Activated CD4-positive, alpha-beta T cell treated with anti-CD3 and anti-CD28 coated beads, Interleukin-2, amount 10 ng/mL, durations not matched to agents 7 days and 5 days (primary cell): Measurements from ENCODE around the gene HSPB8. TPM values are rescaled to one million over a fixed set of nuclear protein-coding genes. Genes with fewer than 3 reads are reported as not detected.
"Not testable (repeated sequence)": the region's sequence is repeated elsewhere in the genome, so short reads cannot be mapped to it uniquely, and the experiment has no call there.

Source experiments
- CTCF ChIA-PET: fragments of 350-600 bp; sonication (Branson Sonifier 250); formaldehyde crosslinking; loops from one replicate; lab custom pipeline; 2021; ENCODE audit warnings: antibody characterized with exemption; lab: Charles Lee
- POLR2A ChIA-PET: fragments of 350-600 bp; sonication (Branson Sonifier 250); formaldehyde crosslinking; loops from one replicate; lab custom pipeline; 2021; ENCODE audit warnings: antibody characterized with exemption; lab: Charles Lee
- DNase-seq: peaks from one replicate; pipeline ENCODE4 v3.0.0-alpha.2; 2020
- H3K27ac Mint-ChIP-seq: one replicate; pipeline ENCODE4 v1.8.0; 2021; ENCODE audit warnings: mild to moderate bottlenecking, moderate library complexity, mixed read lengths
- H3K27me3 Mint-ChIP-seq: one replicate; pipeline ENCODE4 v1.8.0; 2021; ENCODE audit warnings: mixed read lengths
- H3K36me3 Mint-ChIP-seq: one replicate; pipeline ENCODE4 v1.8.0; 2021; ENCODE audit warnings: low read depth, mixed read lengths
- H3K4me1 Mint-ChIP-seq: one replicate; pipeline ENCODE4 v1.8.0; 2021; ENCODE audit warnings: mixed read lengths
- H3K4me3 Mint-ChIP-seq: one replicate; pipeline ENCODE4 v1.8.0; 2021; ENCODE audit warnings: mild to moderate bottlenecking, moderate library complexity, mixed read lengths
- H3K9me3 Mint-ChIP-seq: one replicate; pipeline ENCODE4 v1.8.0; 2021; ENCODE audit warnings: mixed read lengths
- total RNA-seq, 2 experiments: library from RNA; stranded (reverse); gene quantifications; one replicate each; pipeline ENCODE4 v1.2.3, GENCODE V29; 2021

HSPB8 gene
- total RNA-seq, 2 experiments from 2014 or later, result not detected

DNA sequence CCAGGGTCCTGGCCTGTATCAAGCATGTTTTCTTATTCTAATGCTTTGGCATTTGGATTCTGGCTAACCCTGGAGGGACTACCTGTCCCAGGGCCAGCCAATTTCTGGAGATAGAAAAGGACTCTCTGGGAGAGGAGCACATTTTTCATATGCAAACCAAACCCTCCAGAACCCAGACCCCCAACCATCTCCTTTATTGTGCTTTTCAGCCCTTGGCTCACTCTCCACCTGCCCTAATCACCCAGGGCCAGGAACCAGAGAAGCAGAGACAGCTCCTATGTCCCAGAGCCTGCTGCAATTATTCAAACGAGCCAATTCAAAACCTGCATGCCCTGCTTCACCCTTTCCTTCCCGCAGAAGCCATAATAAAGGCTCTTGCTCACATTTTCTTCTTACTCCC lies 23.8 kb downstream of the HSPB8 start:
- no peak overlapping the region for H3K4me3 Mint-ChIP-seq
- no peak overlapping the region for H3K27ac Mint-ChIP-seq
- H3K9me3 Mint-ChIP-seq, result no peaks in the 10 kb centered on the region
- DNase-seq, result no peak
- no peaks in the 10 kb centered on the region for H3K4me1 Mint-ChIP-seq
- ChIA-PET POLR2A (no interaction called here), CTCF (no interaction called here)
- no peaks in the 10 kb centered on the region for H3K36me3 Mint-ChIP-seq
- H3K27me3 Mint-ChIP-seq, result no peaks in the 10 kb centered on the region

DNA sequence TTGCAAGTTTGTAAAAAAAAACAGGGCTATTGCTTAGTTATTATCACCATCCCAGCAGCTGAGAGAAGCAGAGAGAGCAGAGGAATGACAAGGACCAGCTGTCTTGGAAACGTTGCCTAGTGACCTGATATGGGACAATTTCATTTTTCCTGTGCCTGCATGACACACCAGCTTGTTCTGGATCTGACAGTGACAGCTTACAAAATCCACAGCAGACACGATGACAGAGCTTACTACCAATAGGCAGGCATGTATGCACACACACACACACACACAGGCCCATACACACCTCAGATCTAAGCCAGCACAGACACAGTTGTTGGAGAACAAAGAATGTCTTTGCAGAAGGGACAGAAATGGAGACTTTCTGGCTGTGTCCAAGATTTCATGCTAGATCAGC lies 25.4 kb downstream of the HSPB8 start:
- Mint-ChIP-seq H3K27ac (no peak overlapping the region), H3K4me3 (no peak overlapping the region), H3K27me3 (no peaks in the 10 kb centered on the region), H3K9me3 (no peaks in the 10 kb centered on the region), H3K36me3 (no peaks in the 10 kb centered on the region), H3K4me1 (no peaks in the 10 kb centered on the region)
- CTCF ChIA-PET, result no interaction called here
- POLR2A ChIA-PET, result no interaction called here
- no peak for DNase-seq

DNA sequence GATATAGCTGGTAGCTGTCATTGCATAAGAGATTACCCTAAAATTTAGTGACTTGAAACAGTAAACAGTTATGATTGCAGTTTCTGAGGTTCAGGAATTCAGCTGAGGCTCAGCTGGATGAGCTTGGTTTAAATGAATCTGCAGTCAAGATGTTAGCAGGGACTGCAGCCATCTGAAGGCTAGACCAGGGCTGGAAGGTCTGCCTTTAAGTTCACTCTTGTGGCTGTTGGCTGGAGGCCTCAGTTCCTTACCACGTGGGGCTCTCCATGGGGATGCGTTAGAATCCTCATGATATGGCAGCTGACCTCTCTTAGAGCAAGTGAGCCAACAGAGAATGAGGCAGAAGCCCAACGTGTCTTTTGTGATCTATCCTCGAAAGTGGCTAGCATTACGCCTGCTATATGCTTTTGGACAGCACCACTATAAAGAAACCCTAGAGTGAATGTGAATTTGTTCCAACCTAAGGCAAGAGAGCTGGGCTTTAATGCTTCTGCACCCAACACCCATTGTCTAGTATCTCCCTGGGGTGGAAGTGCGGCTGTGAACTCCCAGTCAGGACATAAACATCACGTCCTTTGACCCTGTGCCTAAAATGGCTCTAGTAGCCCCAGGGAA lies 26.0 kb downstream of the HSPB8 start:
- H3K9me3 Mint-ChIP-seq, result no peaks in the 10 kb centered on the region
- H3K4me3 Mint-ChIP-seq, result no peak overlapping the region
- ChIA-PET POLR2A (no interaction called here), CTCF (interaction anchor here (0.8 kb wide), 1 partner anchor 11 kb away, joined by 3 read pairs; no protein-coding TSS in a partner anchor)
- H3K36me3 Mint-ChIP-seq, result no peaks in the 10 kb centered on the region
- H3K4me1 Mint-ChIP-seq, result no peaks in the 10 kb centered on the region
- DNase-seq, result no peak
- no peaks in the 10 kb centered on the region for H3K27me3 Mint-ChIP-seq
- no peak overlapping the region for H3K27ac Mint-ChIP-seq

DNA sequence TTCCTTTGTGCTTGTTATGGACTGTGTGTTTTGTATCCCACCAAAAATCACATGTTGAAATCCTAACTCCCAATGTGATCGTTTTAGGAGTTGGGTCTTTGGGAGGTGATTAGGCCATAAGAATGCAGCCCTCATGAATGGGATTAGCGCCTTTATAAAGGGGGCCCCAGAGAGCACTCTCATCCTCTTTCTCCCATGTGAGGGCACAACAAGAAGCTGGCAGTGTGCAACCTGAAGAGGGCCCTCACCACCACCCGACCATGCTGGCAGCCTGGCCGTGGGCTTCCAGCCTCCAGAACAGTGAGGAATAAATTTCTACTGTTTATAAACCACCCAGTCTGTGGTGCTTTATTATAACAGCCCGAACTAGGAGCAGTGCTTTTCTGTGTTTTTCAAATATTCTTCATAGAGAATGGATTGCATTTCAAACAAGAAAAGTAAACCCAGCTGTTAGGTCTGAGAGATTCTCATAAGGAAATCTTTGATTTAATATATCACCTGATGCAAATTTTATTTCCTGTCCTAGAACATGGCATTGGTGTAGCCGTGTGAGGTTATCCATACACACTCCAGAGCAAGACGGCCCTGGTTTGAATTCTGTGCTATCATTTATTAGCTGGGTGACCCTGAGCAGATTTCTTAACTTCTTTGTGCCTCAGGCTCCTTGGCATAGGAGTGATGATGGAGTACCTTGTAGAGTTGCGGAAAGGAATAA lies 27.8 kb downstream of the HSPB8 start:
- DNase-seq, result no peak
- CTCF ChIA-PET, result no interaction called here
- Mint-ChIP-seq H3K36me3 (no peaks in the 10 kb centered on the region), H3K4me1 (no peaks in the 10 kb centered on the region), H3K4me3 (no peak overlapping the region), H3K27me3 (no peaks in the 10 kb centered on the region), H3K9me3 (no peaks in the 10 kb centered on the region), H3K27ac (no peak overlapping the region)
- POLR2A ChIA-PET, result no interaction called here

DNA sequence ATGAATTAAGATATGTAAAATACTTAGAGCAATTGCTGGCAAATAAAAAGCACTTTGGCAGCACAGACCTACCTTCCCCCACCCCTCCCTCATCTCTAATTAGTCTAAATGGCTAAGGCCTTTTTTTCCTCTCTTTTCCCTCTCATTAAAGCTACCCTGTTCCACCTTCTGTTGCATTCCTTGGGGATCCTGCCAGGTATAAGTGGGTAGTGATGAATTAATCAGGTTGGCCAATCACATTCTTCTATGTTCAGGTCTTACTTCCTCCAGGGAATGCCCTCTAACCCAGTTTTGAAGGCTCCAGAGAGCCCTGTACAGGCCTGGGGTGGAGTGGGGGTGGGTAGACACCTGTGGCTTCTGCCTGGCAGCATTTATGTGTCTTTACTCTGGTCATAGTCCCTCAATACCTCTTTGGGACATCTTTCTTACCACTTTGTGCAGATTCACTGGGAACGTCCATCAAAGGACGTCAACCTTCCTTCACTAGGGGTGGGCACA lies 28.4 kb downstream of the HSPB8 start:
- ChIA-PET POLR2A (no interaction called here), CTCF (no interaction called here)
- no peaks in the 10 kb centered on the region for H3K9me3 Mint-ChIP-seq
- no peak overlapping the region for H3K27ac Mint-ChIP-seq
- H3K4me1 Mint-ChIP-seq, result no peaks in the 10 kb centered on the region
- no peaks in the 10 kb centered on the region for H3K27me3 Mint-ChIP-seq
- no peak for DNase-seq
- H3K4me3 Mint-ChIP-seq, result no peak overlapping the region
- no peaks in the 10 kb centered on the region for H3K36me3 Mint-ChIP-seq

DNA sequence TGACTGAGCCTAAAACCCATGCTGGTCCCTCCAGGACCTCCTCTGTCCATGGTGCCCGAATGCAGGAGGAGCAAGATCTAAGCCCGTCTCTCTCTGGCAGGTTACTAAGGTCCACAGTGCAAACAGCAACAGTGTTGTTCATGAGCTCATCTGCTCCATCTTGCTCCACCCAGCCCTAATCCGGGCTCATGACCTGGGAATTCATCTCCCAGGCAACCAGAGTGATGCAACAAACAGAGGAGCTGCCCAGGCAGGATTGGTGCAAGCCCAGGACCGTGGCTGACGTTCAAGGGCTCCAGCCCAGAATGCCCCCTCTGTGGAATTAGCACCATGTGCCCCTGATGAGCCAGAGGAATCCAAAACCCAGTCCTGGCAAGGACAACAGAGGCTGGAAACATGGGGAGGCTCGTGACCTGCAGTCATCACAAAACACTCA lies 29.9 kb downstream of the HSPB8 start:
- H3K27ac Mint-ChIP-seq, result no peak overlapping the region
- no peaks in the 10 kb centered on the region for H3K27me3 Mint-ChIP-seq
- no peak for DNase-seq
- H3K4me3 Mint-ChIP-seq, result no peak overlapping the region
- ChIA-PET POLR2A (no interaction called here), CTCF (no interaction called here)
- no peaks in the 10 kb centered on the region for H3K9me3 Mint-ChIP-seq
- H3K36me3 Mint-ChIP-seq, result no peaks in the 10 kb centered on the region
- no peaks in the 10 kb centered on the region for H3K4me1 Mint-ChIP-seq

DNA sequence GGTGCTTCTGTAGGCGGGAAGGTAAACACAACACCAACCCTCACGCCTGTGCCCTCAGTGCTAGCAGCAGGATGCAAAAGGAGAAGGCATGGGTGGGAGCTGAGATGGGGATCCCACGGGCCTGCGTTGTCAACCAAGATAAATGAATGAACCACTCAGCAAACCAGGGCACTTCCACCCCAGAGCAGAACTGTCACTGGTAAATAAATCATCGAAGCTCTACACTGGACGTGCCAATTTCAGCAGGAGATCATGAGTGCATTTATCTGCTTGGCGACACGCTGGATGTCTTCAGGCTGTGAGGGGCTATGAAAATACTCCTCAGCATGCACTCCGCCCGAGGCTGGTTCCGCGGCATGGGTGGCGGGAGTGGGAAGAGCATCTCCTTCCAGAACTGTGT lies 33.2 kb downstream of the HSPB8 start:
- no peaks in the 10 kb centered on the region for H3K27me3 Mint-ChIP-seq
- H3K36me3 Mint-ChIP-seq, result no peaks in the 10 kb centered on the region
- POLR2A ChIA-PET, result no interaction called here

DNA sequence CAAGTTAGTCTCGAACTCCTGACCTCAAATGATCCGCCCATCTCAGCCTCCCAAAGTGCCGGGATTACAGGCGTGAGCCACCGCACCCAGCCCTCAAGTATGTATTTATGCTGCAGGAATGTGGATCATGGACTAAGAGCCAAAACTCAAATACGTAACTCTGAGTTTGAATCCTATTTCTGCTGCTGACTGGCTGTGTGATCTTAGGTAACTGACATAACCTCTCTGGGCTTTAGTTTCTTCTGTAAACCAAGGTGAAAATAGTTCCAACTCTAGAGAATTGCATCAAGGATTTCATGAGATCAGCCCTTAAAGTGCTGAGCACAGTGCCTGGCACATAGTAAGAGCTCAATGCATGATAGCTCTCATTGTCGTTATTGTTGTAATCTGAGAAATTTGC lies 37.4 kb downstream of the HSPB8 start:
- Mint-ChIP-seq H3K27me3 (no peaks in the 10 kb centered on the region), H3K36me3 (no peaks in the 10 kb centered on the region), H3K4me1 (no peaks in the 10 kb centered on the region), H3K27ac (no peak overlapping the region), H3K4me3 (no peak overlapping the region), H3K9me3 (no peaks in the 10 kb centered on the region)
- CTCF ChIA-PET, result interaction anchor here (1.2 kb wide), 1 partner anchor 11 kb away, joined by 3 read pairs; no protein-coding TSS in a partner anchor
- no peak for DNase-seq
- POLR2A ChIA-PET, result no interaction called here

More for the DNA sequence above, 33.2 kb downstream of the HSPB8 start:
- Mint-ChIP-seq H3K27ac (no peak overlapping the region), H3K9me3 (no peaks in the 10 kb centered on the region), H3K4me1 (no peaks in the 10 kb centered on the region), H3K4me3 (no peak overlapping the region)
- CTCF ChIA-PET, result no interaction called here
- DNase-seq, result no peak

DNA sequence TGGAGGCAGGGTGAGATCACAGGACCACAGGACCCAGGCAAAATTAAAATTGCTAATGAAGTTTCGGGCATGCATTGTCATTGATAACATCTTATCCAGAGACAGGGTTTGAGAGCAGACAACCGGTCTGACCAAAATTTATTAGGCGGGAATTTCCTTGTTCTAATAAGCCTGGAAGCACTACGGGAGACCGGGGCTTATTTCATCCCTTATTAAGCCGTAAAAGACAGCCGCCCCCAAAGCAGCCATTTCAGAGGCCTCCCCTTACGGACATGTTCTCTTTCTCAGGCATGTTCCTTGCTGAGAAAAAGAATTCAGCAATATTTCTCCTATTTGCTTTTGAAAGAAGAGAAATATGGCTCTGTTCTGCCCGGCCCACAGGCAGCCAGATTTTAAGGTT lies 40.1 kb downstream of the HSPB8 start:
- H3K27ac Mint-ChIP-seq, H3K4me1 Mint-ChIP-seq, H3K4me3 Mint-ChIP-seq, POLR2A ChIA-PET, H3K27me3 Mint-ChIP-seq, CTCF ChIA-PET, H3K9me3 Mint-ChIP-seq, DNase-seq, H3K36me3 Mint-ChIP-seq: not testable (repeated sequence)

DNA sequence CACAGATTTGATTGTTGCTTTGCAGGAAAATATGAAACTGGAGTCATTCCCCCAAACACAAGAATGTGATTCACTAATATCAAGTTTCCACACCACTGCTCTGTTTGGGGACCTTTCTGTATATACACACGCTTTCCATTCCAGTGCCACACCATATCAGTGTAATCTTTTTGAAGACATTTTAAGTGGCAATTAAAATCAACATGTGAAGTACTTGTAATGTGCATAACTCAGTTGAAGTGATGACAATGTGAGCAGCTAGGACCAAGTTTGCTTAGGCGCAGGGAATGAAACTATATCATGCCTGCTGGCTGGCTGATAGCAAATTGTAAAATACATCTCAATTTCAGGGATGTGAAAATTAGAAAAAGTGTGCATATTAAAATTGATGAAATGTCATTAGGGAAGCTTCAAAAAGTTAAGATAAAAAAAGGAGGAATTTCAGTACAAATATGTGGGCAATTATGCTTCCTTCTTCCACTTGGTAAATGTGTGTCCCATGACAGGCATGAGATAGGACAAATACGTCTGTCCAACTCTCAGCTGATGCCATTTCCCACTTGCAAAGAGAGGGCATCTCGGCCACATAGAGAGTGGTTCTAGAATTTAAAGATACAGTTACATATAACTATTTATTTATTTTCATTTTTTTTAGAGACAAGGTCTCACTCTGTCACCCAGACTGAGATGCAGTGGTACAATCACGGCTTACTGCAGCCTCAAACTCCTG lies 43.7 kb downstream of the HSPB8 start:
- no peak for DNase-seq
- no peaks in the 10 kb centered on the region for H3K4me1 Mint-ChIP-seq
- POLR2A ChIA-PET, result no interaction called here
- H3K27me3 Mint-ChIP-seq, result no peaks in the 10 kb centered on the region
- H3K9me3 Mint-ChIP-seq, result no peaks in the 10 kb centered on the region
- no peak overlapping the region for H3K27ac Mint-ChIP-seq
- H3K4me3 Mint-ChIP-seq, result no peak overlapping the region
- H3K36me3 Mint-ChIP-seq, result no peaks in the 10 kb centered on the region
- CTCF ChIA-PET, result no interaction called here

DNA sequence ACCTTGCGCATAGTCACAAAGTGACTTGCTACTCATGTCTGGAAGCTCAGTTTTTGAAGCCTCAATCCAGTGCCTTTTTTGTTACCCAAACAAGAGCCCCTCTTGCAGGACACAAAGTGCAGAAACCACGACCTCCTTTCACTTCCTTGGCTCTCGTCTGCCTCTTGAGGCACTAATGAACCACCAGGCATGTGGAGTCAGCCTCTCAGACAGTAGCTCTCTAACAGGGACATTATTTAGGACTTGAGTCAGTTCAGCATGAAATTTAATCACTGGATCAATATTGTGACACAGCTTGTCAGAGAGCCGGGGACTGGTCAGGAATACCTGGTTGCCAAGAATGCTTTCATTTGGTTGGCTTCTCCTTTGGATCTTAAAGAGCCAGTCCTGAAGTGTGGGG lies 46.7 kb downstream of the HSPB8 start:
- no peak overlapping the region for H3K27ac Mint-ChIP-seq
- no peak overlapping the region for H3K4me3 Mint-ChIP-seq
- H3K9me3 Mint-ChIP-seq, result no peaks in the 10 kb centered on the region
- ChIA-PET POLR2A (no interaction called here), CTCF (no interaction called here)
- DNase-seq, result no peak
- H3K27me3 Mint-ChIP-seq, result no peaks in the 10 kb centered on the region
- no peaks in the 10 kb centered on the region for H3K36me3 Mint-ChIP-seq
- no peaks in the 10 kb centered on the region for H3K4me1 Mint-ChIP-seq

DNA sequence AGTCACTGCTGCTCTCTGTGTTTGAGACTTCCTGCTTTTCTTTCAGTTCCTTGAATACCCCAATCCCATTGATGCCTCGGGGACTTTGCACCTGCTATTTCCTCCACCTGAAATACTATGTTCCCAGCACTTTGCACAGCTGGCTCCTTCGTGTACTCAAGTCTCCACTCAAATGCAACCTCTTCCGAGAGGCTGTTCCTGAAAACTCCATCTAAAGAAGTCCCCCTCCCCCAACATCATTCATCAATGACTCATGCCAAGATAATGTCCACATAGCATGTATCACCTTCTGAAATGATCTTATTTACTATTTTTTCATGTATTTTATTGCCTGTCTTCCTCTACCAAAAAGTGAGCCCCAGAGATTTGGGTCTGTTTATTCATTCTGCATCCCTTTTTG lies 48.6 kb downstream of the HSPB8 start:
- DNase-seq, result no peak
- ChIA-PET POLR2A (no interaction called here), CTCF (no interaction called here)
- no peak overlapping the region for H3K4me3 Mint-ChIP-seq
- no peak overlapping the region for H3K27ac Mint-ChIP-seq
- no peaks in the 10 kb centered on the region for H3K4me1 Mint-ChIP-seq
- H3K9me3 Mint-ChIP-seq, result no peaks in the 10 kb centered on the region
- H3K36me3 Mint-ChIP-seq, result no peaks in the 10 kb centered on the region
- H3K27me3 Mint-ChIP-seq, result no peaks in the 10 kb centered on the region

DNA sequence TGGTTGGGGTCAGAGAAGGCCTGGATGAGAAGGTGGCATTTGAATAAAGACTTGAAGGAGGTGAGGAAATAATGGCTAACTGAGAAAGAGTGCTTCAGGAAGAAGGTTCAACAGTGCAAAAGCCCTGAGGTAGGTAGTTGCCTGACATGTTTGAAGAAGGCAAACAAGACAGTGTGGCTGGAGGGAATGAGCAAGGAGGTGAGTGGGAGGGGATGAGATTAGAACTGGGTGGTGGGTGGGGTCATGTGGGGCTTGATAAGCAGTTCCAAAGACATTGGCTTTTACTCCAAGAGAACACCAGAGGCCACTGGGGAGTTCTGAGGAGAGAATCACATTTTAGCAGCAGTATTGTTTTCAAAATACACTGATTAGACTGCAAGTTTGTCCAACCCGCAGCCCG lies 50.5 kb downstream of the HSPB8 start:
- Mint-ChIP-seq H3K36me3 (no peaks in the 10 kb centered on the region), H3K9me3 (no peaks in the 10 kb centered on the region), H3K4me3 (no peak overlapping the region), H3K27me3 (no peaks in the 10 kb centered on the region), H3K27ac (no peak overlapping the region), H3K4me1 (no peaks in the 10 kb centered on the region)
- ChIA-PET CTCF (no interaction called here), POLR2A (no interaction called here)
- DNase-seq, result no peak
